Measurements from ENCODE around the gene NEUROD4.

NEUROD4 gene

GRCh38 chr12:55019784-55020183 lies at the start of gene NEUROD4:
NEUROD4 (plus strand) TSS chr12:55019974; CDS start chr12:55026440, 6,466 bp downstream.
- no peak within 1 kb of the TSS for H3K4me3 ChIP-seq (replicated peaks; ENCODE audit: low read depth, low read length)
- no peak for TF ChIP-seq CTCF (IDR thresholded peaks at IDR 0.05; ENCODE audit: low read depth, low read length, missing control alignments)
- DNase-seq (ENCODE audit: extremely low read depth, low read depth), result peak; percentile 29

- TF ChIP-seq CTCF (IDR thresholded peaks at IDR 0.05; ENCODE audit: low read depth, low read length, missing control alignments), result no peak
- no peak for DNase-seq (ENCODE audit: extremely low read depth, low read depth)
- no peak overlapping the region for H3K4me3 ChIP-seq (replicated peaks; ENCODE audit: low read depth, low read length)
Measured at GRCh38 chr12:54970741-54971140, 49.0 kb upstream of the NEUROD4 start.

GRCh38 chr12:54973556-54973955 lies 46.2 kb upstream of the NEUROD4 start:
- H3K4me3 ChIP-seq (replicated peaks; ENCODE audit: low read depth, low read length), result no peak overlapping the region
- no peak for TF ChIP-seq CTCF (IDR thresholded peaks at IDR 0.05; ENCODE audit: low read depth, low read length, missing control alignments)
- no peak for DNase-seq (ENCODE audit: extremely low read depth, low read depth)

- no peak for TF ChIP-seq CTCF (IDR thresholded peaks at IDR 0.05; ENCODE audit: low read depth, low read length, missing control alignments)
- DNase-seq (ENCODE audit: extremely low read depth, low read depth), result no peak
- H3K4me3 ChIP-seq (replicated peaks; ENCODE audit: low read depth, low read length), result no peak overlapping the region
Measured at GRCh38 chr12:54974279-54974678, 45.5 kb upstream of the NEUROD4 start.

GRCh38 chr12:54975272-54975671 lies 44.5 kb upstream of the NEUROD4 start:
- no peak for DNase-seq (ENCODE audit: extremely low read depth, low read depth)
- TF ChIP-seq CTCF (IDR thresholded peaks at IDR 0.05; ENCODE audit: low read depth, low read length, missing control alignments), result no peak
- H3K4me3 ChIP-seq (replicated peaks; ENCODE audit: low read depth, low read length), result no peak overlapping the region

GRCh38 chr12:54975875-54976274 lies 43.9 kb upstream of the NEUROD4 start:
- TF ChIP-seq CTCF (IDR thresholded peaks at IDR 0.05; ENCODE audit: low read depth, low read length, missing control alignments), result no peak
- no peak overlapping the region for H3K4me3 ChIP-seq (replicated peaks; ENCODE audit: low read depth, low read length)
- DNase-seq (ENCODE audit: extremely low read depth, low read depth), result no peak

GRCh38 chr12:54977155-54977554 lies 42.6 kb upstream of the NEUROD4 start:
- H3K4me3 ChIP-seq (replicated peaks; ENCODE audit: low read depth, low read length), result no peak overlapping the region
- DNase-seq (ENCODE audit: extremely low read depth, low read depth), result no peak
- no peak for TF ChIP-seq CTCF (IDR thresholded peaks at IDR 0.05; ENCODE audit: low read depth, low read length, missing control alignments)

Data from HFF-Myc (cell line).